GM12878 (cell line): Measurements from ENCODE around the gene PTPRD. TPM values are rescaled to one million over a fixed set of nuclear protein-coding genes. Genes with fewer than 3 reads are reported as not detected.

ENCODE experiments used
- ATAC-seq: fragments of 200-7000 bp; cut with Tn5 transposase; 3 replicates; pipeline ENCODE4 v1.9.1; 2020; ENCODE audit warnings: mild to moderate bottlenecking, moderate library complexity
- BruUV-seq: library from RNA; stranded (reverse); fragments of 400-500 nt; replicated peaks from 2 replicates; lab custom pipeline; 2021; lab: Mats Ljungman, UMichigan
- CTCF ChIA-PET: fragments of 300-600 bp; sonication (Branson Sonifier 250); formaldehyde crosslinking; extraction: SDS; loops from one replicate; lab custom pipeline; 2021; ENCODE audit warnings: inconsistent platforms; lab: Yijun Ruan, JAX
- POLR2A ChIA-PET: fragments of 350-600 bp; formaldehyde crosslinking; extraction: SDS; loops from one replicate; lab custom pipeline; 2021; ENCODE audit warnings: inconsistent platforms; lab: Charles Lee
- RAD21 ChIA-PET: fragments of 300-600 bp; sonication (Branson Sonifier 250); formaldehyde crosslinking; loops from one replicate; lab custom pipeline; 2023; ENCODE audit warnings: antibody characterized with exemption; ENCODE audit not compliant: unreplicated experiment; lab: Charles Lee
- SMC1A ChIA-PET: fragments of 300-600 bp; sonication (Branson Sonifier 250); formaldehyde crosslinking; loops from one replicate; lab custom pipeline; 2023; ENCODE audit not compliant: unreplicated experiment, uncharacterized antibody; lab: Charles Lee
- DNase-seq: peaks from one replicate; pipeline ENCODE4 v3.0.0-alpha.2; 2011; ENCODE audit warnings: low read depth, low spot score
- FAIRE-seq: peaks from 3 replicates; lab custom pipeline; 2011; peaks lifted over from hg19 to GRCh38; lab: Jason Lieb, UNC
- H2AFZ ChIP-seq: 2 replicates; pipeline ENCODE4 v1.6.0; 2011; ENCODE audit warnings: low read depth, low read length, control low read depth; ENCODE audit not compliant: control insufficient read depth
- H3K27ac ChIP-seq: 2 replicates; pipeline ENCODE4 v1.5.1; 2011; ENCODE audit warnings: control low read depth; ENCODE audit not compliant: control insufficient read depth, insufficient read depth
- H3K27me3 ChIP-seq, 2 experiments: replicated peaks in 1 of 2; 2 replicates each; pipeline versions ENCODE4 v1.6.0 to v1.6.1; 2011; ENCODE audit warnings: low read length in 1 of 2; ENCODE audit not compliant: control insufficient read depth in 2 of 2, insufficient read depth in 2 of 2
- H3K36me3 ChIP-seq, 2 experiments: 2 replicates each; pipeline ENCODE4 v1.5.1; 2011; ENCODE audit warnings: low read length in 1 of 2; ENCODE audit not compliant: control insufficient read depth in 2 of 2, insufficient read depth in 2 of 2
- H3K4me1 ChIP-seq: 2 replicates; pipeline ENCODE4 v1.6.1; 2011; ENCODE audit warnings: mild to moderate bottlenecking, low read length, moderate library complexity, mixed read lengths; ENCODE audit not compliant: control insufficient read depth, insufficient read depth
- H3K4me2 ChIP-seq: 2 replicates; pipeline ENCODE4 v1.6.0; 2011; ENCODE audit warnings: control low read depth; ENCODE audit not compliant: control insufficient read depth, insufficient read depth
- H3K4me3 ChIP-seq: fragments of 200-600 bp; sonication (generic); 2 replicates; pipeline ENCODE4 v1.5.1; 2016
- H3K79me2 ChIP-seq: 2 replicates; pipeline ENCODE4 v1.6.0; 2011; ENCODE audit warnings: low read length; ENCODE audit not compliant: control insufficient read depth, insufficient read depth
- H3K9ac ChIP-seq: 2 replicates; pipeline ENCODE4 v1.8.0; 2011; ENCODE audit warnings: low read length, control low read depth, mixed read lengths; ENCODE audit not compliant: control insufficient read depth, insufficient read depth
- H3K9me3 ChIP-seq: replicated peaks from 3 replicates; pipeline ENCODE4 v1.5.1; 2011; ENCODE audit warnings: mild to moderate bottlenecking, low read length; ENCODE audit not compliant: control insufficient read depth, insufficient read depth
- H4K20me1 ChIP-seq: 2 replicates; pipeline ENCODE4 v1.6.0; 2011; ENCODE audit not compliant: control insufficient read depth, insufficient read depth
- BACH1 ChIP-seq: fragments of 450-650 bp; IDR thresholded peaks from 2 replicates; pipeline ENCODE4 v1.6.1; 2017; ENCODE audit warnings: mild to moderate bottlenecking, borderline replicate concordance
- BCL11A ChIP-seq: IDR thresholded peaks from 2 replicates; pipeline ENCODE4 v1.6.1; 2011; ENCODE audit warnings: low read depth, low read length
- CBFB ChIP-seq: IDR thresholded peaks from 2 replicates; pipeline ENCODE4 v1.6.1; 2016; ENCODE audit warnings: antibody characterized with exemption, low read depth
- CBX5 ChIP-seq: sonication (generic); IDR thresholded peaks from 2 replicates; pipeline ENCODE4 v1.6.1; 2016; ENCODE audit warnings: low read depth, moderate library complexity, mild to moderate bottlenecking, inconsistent platforms
- CUX1 ChIP-seq: IDR thresholded peaks from 2 replicates; pipeline ENCODE4 v1.6.1; 2012; ENCODE audit warnings: improper control_type of control experiment, low read depth, low read length; ENCODE audit not compliant: insufficient replicate concordance
- DPF2 ChIP-seq: fragments of 450-650 bp; IDR thresholded peaks from 2 replicates; pipeline ENCODE4 v1.6.1; 2017; ENCODE audit warnings: mild to moderate bottlenecking
- HDAC2 ChIP-seq: fragments of 200-600 bp; sonication (generic); IDR thresholded peaks from 2 replicates; pipeline ENCODE4 v1.6.1; 2017
- HDAC6 ChIP-seq: fragments of 200-600 bp; sonication (generic); IDR thresholded peaks from one replicate; pipeline ENCODE4 v1.8.0; 2017; ENCODE audit warnings: antibody characterized with exemption; ENCODE audit not compliant: unreplicated experiment
- JUND ChIP-seq: IDR thresholded peaks from 2 replicates; pipeline ENCODE4 v1.6.1; 2012; ENCODE audit warnings: low read depth, mild to moderate bottlenecking, low read length, improper control_type of control experiment, moderate library complexity
- NFIC ChIP-seq: IDR thresholded peaks from 2 replicates; pipeline ENCODE4 v1.6.1; 2012; ENCODE audit warnings: low read depth, mild to moderate bottlenecking, inconsistent platforms, low read length, moderate library complexity
- NFYB ChIP-seq: IDR thresholded peaks from 2 replicates; pipeline ENCODE4 v1.6.1; 2011; ENCODE audit warnings: low read depth, mild to moderate bottlenecking, low read length, improper control_type of control experiment, moderate library complexity; ENCODE audit not compliant: insufficient read depth
- NR2C1 ChIP-seq: fragments of 450-650 bp; IDR thresholded peaks from 2 replicates; pipeline ENCODE4 v1.6.1; 2017; ENCODE audit warnings: antibody characterized with exemption, mild to moderate bottlenecking, moderate library complexity
- SMARCA5 ChIP-seq: fragments of 450-650 bp; IDR thresholded peaks from 2 replicates; pipeline ENCODE4 v1.6.1; 2017; ENCODE audit warnings: mild to moderate bottlenecking
- SREBF2 ChIP-seq: IDR thresholded peaks from 2 replicates; pipeline ENCODE4 v1.6.1; 2012; ENCODE audit warnings: mild to moderate bottlenecking, low read length
- TBL1XR1 ChIP-seq: IDR thresholded peaks from 2 replicates; pipeline ENCODE4 v1.6.1; 2012; ENCODE audit warnings: low read depth, low read length, improper control_type of control experiment
- ZNF24 ChIP-seq: fragments of 450-650 bp; IDR thresholded peaks from 2 replicates; pipeline ENCODE4 v1.6.1; 2017; ENCODE audit warnings: antibody characterized with exemption, mild to moderate bottlenecking
- ZSCAN29 ChIP-seq: fragments of 450-650 bp; IDR thresholded peaks from 2 replicates; pipeline ENCODE4 v1.6.1; 2017; ENCODE audit warnings: mild to moderate bottlenecking, moderate library complexity
- WGBS: methylation state at CpG from one replicate; pipeline ENCODE4 v1.1.6; 2016; ENCODE audit warnings: low lambda C conversion rate; ENCODE audit not compliant: insufficient replicate concordance, insufficient coverage; ENCODE audit errors: missing lambda C conversion rate; 5-methylcytosine and 5-hydroxymethylcytosine counted together
- in situ Hi-C: fragments of 300-500 bp; cut with MboI; formaldehyde crosslinking; loops from 9 replicates; pipeline ENCODE4 v1.14.3; 2018; ENCODE audit warnings: mixed read lengths
- intact Hi-C: fragments of 100-400 bp; cut with micrococcal nuclease; formaldehyde crosslinking; loops from one replicate; pipeline ENCODE4 v1.14.2; 2022; ENCODE audit not compliant: unreplicated experiment
- polyA plus RNA-seq, 11 experiments: library from polyadenylated mRNA; depleted of rRNA in 4 of 11; unstranded in 6 of 11; stranded (reverse) in 5 of 11; fragments of >200 nt; fragmentation: Nextera tagmentation in 4 of 11; fragmentation: Illumina TruSeq in 1 of 11; extraction: Ambion mirVana in 4 of 11; extraction: Trizol in 1 of 11; gene quantifications; 1 replicate in 1 of 11; 2 replicates in 10 of 11; pipeline versions ENCODE4 v1.2.1 to v1.2.3, GENCODE V29; 2011 to 2016; ENCODE audit warnings: inconsistent platforms in 2 of 11, missing spikeins in 2 of 11, low read depth in 1 of 11
- total RNA-seq, 4 experiments: library from RNA; depleted of rRNA in 3 of 4; stranded (reverse); fragments of >200 nt in 3 of 4; fragmentation: Illumina TruSeq in 1 of 4; extraction: Trizol in 1 of 4; gene quantifications; 2 replicates each; pipeline versions ENCODE4 v1.2.1 to v1.2.3, GENCODE V29; 2013 to 2021

Gene PTPRD
- total and polyA plus RNA-seq, 10 of the 15 experiments (the other 5 are each of a cell fraction or from before 2014, with no cell fraction given): under 0.01 to 0.05 (median 0.01) TPM; not detected in 7

- TF ChIP-seq CUX1 (no peak), CBFB (no peak), BACH1 (no peak), JUND (no peak), BCL11A (no peak), HDAC2 (no peak), NFYB (no peak), CBX5 (no peak)
Observed at GRCh38 chr9:9214066-9214465, 1398.7 kb downstream of the PTPRD start (continued).

DNA sequence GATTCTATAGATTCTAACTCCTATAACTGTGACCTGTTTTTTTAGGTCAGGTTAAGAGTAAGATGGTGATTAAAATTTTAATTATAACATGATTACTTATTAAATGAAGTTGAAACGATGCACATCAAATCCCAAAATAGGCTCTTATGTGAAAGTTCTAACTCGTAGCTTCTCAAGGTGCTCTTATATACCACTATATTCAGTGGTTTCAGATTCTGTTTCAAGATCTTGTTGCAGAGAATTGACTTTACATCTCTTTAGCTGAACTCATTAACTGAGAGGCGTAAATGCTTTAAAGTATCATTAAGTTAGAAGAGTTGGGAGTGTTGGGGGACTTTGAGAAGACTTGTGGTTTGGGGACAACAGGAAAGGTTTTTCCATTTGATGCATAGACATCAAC, 1399.8 kb downstream of the PTPRD start:
- 0% methylated on average over 3 of the region's 3 CpGs for WGBS
- Histone ChIP-seq H3K27ac (no peak overlapping the region), H3K4me3 (no peak overlapping the region), H3K4me1 (no peaks in the 10 kb centered on the region), H3K36me3 (no peaks in the 10 kb centered on the region), H3K9ac (no peak overlapping the region), H4K20me1 (no peaks in the 10 kb centered on the region), H3K9me3 (no peaks in the 10 kb centered on the region), H3K79me2 (no peaks in the 10 kb centered on the region), H2AFZ (no peak overlapping the region), H3K4me2 (no peak overlapping the region), H3K27me3 (no peaks in the 10 kb centered on the region)
- FAIRE-seq: no peak
- no peak for ATAC-seq
- intact Hi-C loops (no loop called here), in situ Hi-C loops (no loop called here)
- CTCF ChIA-PET: no interaction called here
- BruUV-seq: no TSS peak
- POLR2A ChIA-PET: no interaction called here
- TF ChIP-seq ZNF24: no peak
- TF ChIP-seq NFIC: no peak
- no peak for TF ChIP-seq SREBF2
- TF ChIP-seq NR2C1: no peak
- no peak for TF ChIP-seq ZSCAN29
- no peak for TF ChIP-seq DPF2
- no peak for TF ChIP-seq HDAC6
- TF ChIP-seq SMARCA5: no peak
- no peak for TF ChIP-seq TBL1XR1
- SMC1A ChIA-PET: no interaction called here
- RAD21 ChIA-PET: no interaction called here
- no peak for DNase-seq
